DND-41 (cell line): Measurements from ENCODE around the gene TFB1M.

Experiments used
- ATAC-seq: fragments of 200-7000 bp; cut with Tn5 transposase; 3 replicates; pipeline ENCODE4 v1.9.1; 2021; ENCODE audit warnings: low read depth; ENCODE audit not compliant: insufficient read depth
- DNase-seq: peaks from one replicate; pipeline ENCODE4 v3.0.0-alpha.2; 2020
- H2AFZ ChIP-seq: 2 replicates; pipeline ENCODE4 v1.6.0; 2012; ENCODE audit warnings: low read depth, low read length
- H3K27ac ChIP-seq: 2 replicates; pipeline ENCODE4 v1.5.1; 2012; ENCODE audit warnings: low read length, inconsistent platforms
- H3K27me3 ChIP-seq: fragments of 200-600 bp; sonication (generic); 2 replicates; pipeline ENCODE4 v1.6.0; 2012; ENCODE audit warnings: low read length, mild to moderate bottlenecking, inconsistent platforms; ENCODE audit not compliant: insufficient read depth, poor library complexity
- H3K36me3 ChIP-seq: 2 replicates; pipeline ENCODE4 v1.5.1; 2012; ENCODE audit warnings: low read length, inconsistent platforms; ENCODE audit not compliant: insufficient read depth
- H3K4me1 ChIP-seq: 2 replicates; pipeline ENCODE4 v1.5.1; 2012; ENCODE audit warnings: mild to moderate bottlenecking, low read length; ENCODE audit not compliant: insufficient read depth
- H3K4me2 ChIP-seq: 2 replicates; pipeline ENCODE4 v1.6.0; 2012; ENCODE audit warnings: mild to moderate bottlenecking, moderate library complexity, low read length, inconsistent platforms; ENCODE audit not compliant: insufficient read depth
- H3K4me3 ChIP-seq, 2 experiments: fragments of 200-600 bp in 1 of 2; shearing (Covaris generic) in 1 of 2; 2 replicates each; pipeline ENCODE4 v1.5.1; 2012 to 2016; ENCODE audit warnings: inconsistent platforms in 2 of 2, low read length in 2 of 2, mild to moderate bottlenecking in 2 of 2, low read depth in 1 of 2, moderate library complexity in 1 of 2
- H3K79me2 ChIP-seq: 2 replicates; pipeline ENCODE4 v1.6.0; 2012; ENCODE audit warnings: low read length, inconsistent platforms; ENCODE audit not compliant: insufficient read depth
- H3K9ac ChIP-seq: 2 replicates; pipeline ENCODE4 v1.6.0; 2012; ENCODE audit warnings: low read depth, mild to moderate bottlenecking, inconsistent platforms, low read length, moderate library complexity
- H3K9me3 ChIP-seq: 2 replicates; pipeline ENCODE4 v1.5.1; 2012; ENCODE audit warnings: low read length, moderate library complexity, mild to moderate bottlenecking, inconsistent platforms; ENCODE audit not compliant: insufficient read depth, severe bottlenecking
- H4K20me1 ChIP-seq: 2 replicates; pipeline ENCODE4 v1.6.0; 2012; ENCODE audit warnings: low read length; ENCODE audit not compliant: insufficient read depth
- CTCF ChIP-seq: IDR thresholded peaks from 2 replicates; pipeline ENCODE4 v1.5.1; 2012; ENCODE audit warnings: borderline replicate concordance, low read length, moderate library complexity, mild to moderate bottlenecking; ENCODE audit not compliant: poor library complexity, severe bottlenecking; ENCODE audit errors: extremely low read depth
- EZH2 ChIP-seq: IDR thresholded peaks from 3 replicates; pipeline ENCODE4 v1.6.1; 2012; ENCODE audit warnings: borderline replicate concordance, low read depth, mild to moderate bottlenecking, moderate library complexity, low read length, inconsistent platforms; ENCODE audit not compliant: severe bottlenecking

The TFB1M gene

GRCh38 chr6:155263373-155264063, 50.8 kb downstream of the TFB1M start, which contains the start of gene CLDN20:
Gene CLDN20 (plus strand): TSS chr6:155264013. CDS start chr6:155275720, 11,707 bp downstream.
- Histone ChIP-seq H3K9ac (no peak within 1 kb of the TSS), H3K4me2 (no peak within 1 kb of the TSS), H4K20me1 (0 out of 2 replicates have a peak, but pooled peaks cover 2% of the 10 kb centered on the region), H2AFZ (no peak within 1 kb of the TSS), H3K4me1 (no peaks in the 10 kb centered on the region), H3K27me3 (no peaks in the 10 kb centered on the region), H3K27ac (no peak within 1 kb of the TSS), H3K4me3 (no peak within 1 kb of the TSS), H3K79me2 (peaks cover 4% of the 10 kb centered on the region; the same call in 1 of the 2 replicates), H3K36me3 (peaks cover 47% of the 10 kb centered on the region), H3K9me3 (no peaks in the 10 kb centered on the region)
- DNase-seq (no peak), ATAC-seq (no peak)
- no peak for TF ChIP-seq CTCF
- no peak for TF ChIP-seq EZH2

GRCh38 chr6:155262655-155263054, 51.6 kb downstream of the TFB1M start:
- ATAC-seq, result no peak
- Histone ChIP-seq H3K27ac (no peak overlapping the region), H3K27me3 (no peaks in the 10 kb centered on the region), H3K9ac (no peak overlapping the region), H4K20me1 (0 out of 2 replicates have a peak, but pooled peaks cover 2% of the 10 kb centered on the region), H3K36me3 (peaks cover 54% of the 10 kb centered on the region), H3K4me3 (no peak overlapping the region), H3K9me3 (no peaks in the 10 kb centered on the region), H3K4me1 (no peaks in the 10 kb centered on the region), H3K79me2 (peaks cover 4% of the 10 kb centered on the region; the same call in 1 of the 2 replicates), H3K4me2 (no peak overlapping the region), H2AFZ (no peak overlapping the region)
- DNase-seq, result no peak
- TF ChIP-seq EZH2 (no peak), CTCF (no peak)

GRCh38 chr6:155261111-155261900, 53.0 kb downstream of the TFB1M start:
- H3K27ac ChIP-seq, result no peak overlapping the region
- H3K9me3 ChIP-seq, result no peaks in the 10 kb centered on the region
- no peak overlapping the region for H3K4me2 ChIP-seq
- H3K4me1 ChIP-seq, result no peaks in the 10 kb centered on the region
- no peaks in the 10 kb centered on the region for H3K27me3 ChIP-seq
- H2AFZ ChIP-seq, result no peak overlapping the region
- ATAC-seq (no peak), DNase-seq (no peak)
- peaks cover 58% of the 10 kb centered on the region for H3K36me3 ChIP-seq
- H3K9ac ChIP-seq, result no peak overlapping the region
- no peak overlapping the region for H3K4me3 ChIP-seq
- no peaks in the 10 kb centered on the region for H3K79me2 ChIP-seq
- TF ChIP-seq CTCF, result no peak
- no peak for TF ChIP-seq EZH2
- 0 out of 2 replicates have a peak, but pooled peaks cover 2% of the 10 kb centered on the region for H4K20me1 ChIP-seq
